HG02852 (cell line): ENCODE measurements around the gene AP1B1.
"Not testable (repeated sequence)": the region's sequence is repeated elsewhere in the genome, so short reads cannot be mapped to it uniquely, and the experiment has no call there.

ENCODE experiments used
- ATAC-seq: cut with Tn5 transposase; IDR thresholded peaks from one replicate; pipeline ENCODE4 v1.9.1; 2021; ENCODE audit warnings: mild to moderate bottlenecking, moderate library complexity; ENCODE audit not compliant: unreplicated experiment

The AP1B1 gene

DNA sequence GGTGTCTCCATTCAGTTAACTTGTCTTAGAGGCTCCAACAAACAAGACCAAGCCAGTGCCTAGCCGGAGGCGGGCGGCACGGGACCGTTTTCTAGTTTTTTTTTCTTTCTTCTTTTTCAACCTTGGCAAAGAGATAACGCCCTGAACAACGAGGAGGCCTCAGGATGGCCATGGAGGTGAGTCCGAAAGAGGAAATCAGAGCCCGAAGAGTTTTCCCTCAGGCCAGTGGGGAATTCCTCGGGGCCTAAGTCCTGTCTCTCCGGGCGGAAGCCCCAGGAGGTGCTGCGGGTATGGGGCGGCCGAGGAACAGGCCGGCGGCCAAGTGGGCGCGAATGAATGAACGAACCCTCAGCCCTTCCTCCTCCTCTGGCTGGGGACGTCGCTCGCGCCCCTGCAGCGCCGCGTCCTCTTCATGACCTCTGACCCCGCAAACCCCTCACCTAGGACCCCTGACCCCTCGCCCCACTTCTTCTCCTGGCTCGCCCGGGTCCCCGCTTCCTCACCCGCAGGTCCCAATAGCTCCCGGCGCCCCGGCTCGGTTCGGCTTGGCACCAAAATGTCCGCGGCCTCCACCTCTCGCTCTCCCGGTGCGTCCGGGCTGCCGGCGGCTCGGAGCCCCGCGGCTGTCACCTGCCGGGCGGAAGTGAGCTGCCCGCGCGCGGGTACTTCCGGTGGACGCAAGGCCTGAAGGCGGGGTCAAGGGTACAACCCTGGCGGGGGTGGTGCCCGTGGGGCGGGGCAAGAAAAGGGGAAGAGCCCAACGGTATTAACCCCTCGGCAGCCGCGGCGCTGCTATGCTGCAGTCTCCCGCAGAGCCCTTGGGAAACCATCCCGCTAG lies at the start of gene AP1B1:
AP1B1 (minus strand) TSS at position 650 of the 838 bp plus-strand sequence. CDS start 21,327 bp downstream, outside the sequence.
- peak; percentile 88 for ATAC-seq

- ATAC-seq, result no peak
Observed at GRCh38 chr22:29435236-29436136, 47.1 kb upstream of the AP1B1 start.

DNA sequence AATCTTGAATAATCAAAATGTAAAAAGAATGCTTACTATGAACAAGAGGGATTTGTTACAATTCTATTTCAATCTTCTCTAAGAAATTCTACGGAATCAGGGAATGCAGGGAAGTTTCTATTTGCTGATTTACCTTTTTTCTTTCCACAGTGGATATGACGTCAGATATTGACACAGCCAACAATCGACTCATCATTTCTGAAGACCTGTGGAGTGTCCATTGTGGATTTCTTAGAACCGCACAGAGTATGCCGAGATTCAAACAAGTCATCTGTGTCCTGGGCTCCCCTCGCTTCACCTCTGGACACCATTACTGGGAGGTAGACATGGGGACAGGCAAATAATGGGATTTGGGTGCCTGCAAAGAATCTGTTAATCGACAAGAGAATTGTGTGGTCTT lies 45.9 kb upstream of the AP1B1 start:
- ATAC-seq, result no peak

GRCh38 chr22:29433856-29434255 lies 45.5 kb upstream of the AP1B1 start:
- ATAC-seq, result no peak

- no peak for ATAC-seq
Observed at GRCh38 chr22:29431986-29432385, 43.6 kb upstream of the AP1B1 start.

GRCh38 chr22:29427176-29427760 lies 38.9 kb upstream of the AP1B1 start:
- ATAC-seq, result no peak

GRCh38 chr22:29426476-29426875 lies 38.1 kb upstream of the AP1B1 start:
- ATAC-seq, result no peak

- not testable (repeated sequence) for ATAC-seq
Observed at GRCh38 chr22:29418704-29419103, 30.3 kb upstream of the AP1B1 start.

DNA sequence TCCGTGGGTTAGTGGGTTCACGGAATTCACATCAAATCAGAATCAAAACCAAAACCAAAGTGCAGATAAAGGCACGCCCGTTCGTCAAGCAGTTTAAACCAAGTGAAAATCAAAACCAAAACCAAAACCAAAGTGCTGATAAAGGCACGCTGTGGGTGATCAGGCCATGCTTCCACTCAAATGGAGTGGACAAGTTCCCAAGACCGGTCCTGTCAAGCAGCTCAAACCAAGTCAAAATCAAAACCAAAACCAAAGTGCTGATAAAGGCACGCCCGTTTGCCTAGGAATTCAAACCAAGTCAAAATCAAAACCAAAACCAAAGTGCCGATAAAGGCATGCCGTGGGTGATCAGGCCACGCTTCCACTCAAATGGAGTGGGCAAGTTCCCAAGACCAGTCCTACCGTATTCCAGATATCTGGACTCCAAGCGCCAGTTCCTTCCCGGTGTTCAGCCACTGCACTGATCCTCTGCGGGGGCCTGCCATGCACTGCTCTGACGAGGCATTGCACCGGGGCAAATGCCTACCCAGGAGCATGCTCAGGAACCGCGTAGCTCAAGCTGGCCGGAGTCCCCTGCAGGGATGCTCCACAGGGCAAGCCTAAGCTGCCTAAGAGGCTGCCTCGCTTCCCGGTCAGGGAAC lies 26.7 kb upstream of the AP1B1 start:
- ATAC-seq, result not testable (repeated sequence)

DNA sequence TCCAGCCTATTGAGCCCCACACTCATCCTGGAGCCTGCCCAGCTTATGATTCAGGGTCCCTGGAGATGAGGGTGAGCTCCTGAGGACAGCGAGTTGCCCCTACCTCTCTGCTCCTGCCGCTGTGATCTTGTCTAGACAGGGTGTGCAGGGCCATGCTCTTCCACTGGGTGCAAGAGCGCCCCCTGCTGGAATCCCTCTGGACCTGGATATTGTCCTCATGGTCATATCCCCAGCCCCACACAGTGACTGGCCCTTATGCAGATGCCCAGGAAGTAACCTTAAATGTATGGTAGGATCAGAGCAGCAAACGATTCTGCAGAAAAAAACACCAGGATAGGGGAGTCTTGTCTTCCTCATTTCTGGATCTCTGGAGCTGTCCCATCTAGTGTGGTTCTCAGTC lies 24.4 kb upstream of the AP1B1 start:
- ATAC-seq, result not testable (repeated sequence)

DNA sequence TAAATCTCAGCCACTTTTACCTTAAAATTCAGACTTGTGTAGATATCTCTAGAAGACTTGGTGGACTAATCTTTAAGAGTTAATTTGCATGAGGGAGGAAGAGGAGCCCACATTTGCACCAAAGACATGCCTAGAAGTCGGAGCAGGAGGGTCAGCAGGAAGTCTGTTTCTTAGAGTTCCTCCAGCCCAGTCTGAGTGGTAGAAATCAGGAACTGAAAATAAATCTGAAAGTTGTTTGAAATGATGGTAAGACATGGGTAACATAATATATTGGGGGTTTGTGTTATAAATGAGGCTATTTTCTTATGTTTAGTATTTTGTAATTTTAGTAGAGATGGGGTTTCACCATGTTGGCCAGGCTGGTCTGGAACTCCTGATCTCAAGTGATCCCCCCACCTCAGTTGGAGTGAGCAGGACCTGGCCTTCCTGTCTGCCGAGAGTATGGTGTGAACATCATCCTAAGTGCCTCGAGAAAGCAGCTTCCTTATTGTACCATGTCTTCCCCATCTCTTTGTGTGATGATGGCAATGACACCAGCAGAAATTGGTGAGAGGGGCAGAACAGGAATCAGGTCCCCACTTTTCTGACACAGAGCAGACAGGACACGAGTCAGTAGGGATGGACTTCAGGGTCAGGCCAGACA lies 23.3 kb upstream of the AP1B1 start:
- ATAC-seq, result not testable (repeated sequence)

DNA sequence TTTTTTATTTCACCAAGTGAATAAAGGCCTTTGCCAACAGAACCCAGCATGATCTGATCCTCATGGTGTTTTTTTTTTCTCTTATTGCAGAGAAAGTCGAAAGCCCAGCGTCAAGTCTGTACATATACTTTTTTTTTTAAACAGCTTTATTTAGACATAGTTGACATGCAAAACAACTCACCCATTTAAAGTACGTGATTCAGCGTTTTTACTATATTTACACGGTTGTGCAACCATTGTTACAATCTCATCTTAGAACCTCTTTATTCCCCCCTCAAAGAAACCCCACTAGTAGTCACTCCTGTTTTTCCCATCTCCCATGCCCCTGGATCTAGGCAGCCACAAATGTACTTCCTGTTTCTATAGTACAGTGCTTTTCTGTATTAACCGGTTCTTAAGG lies 20.6 kb upstream of the AP1B1 start:
- no peak for ATAC-seq

DNA sequence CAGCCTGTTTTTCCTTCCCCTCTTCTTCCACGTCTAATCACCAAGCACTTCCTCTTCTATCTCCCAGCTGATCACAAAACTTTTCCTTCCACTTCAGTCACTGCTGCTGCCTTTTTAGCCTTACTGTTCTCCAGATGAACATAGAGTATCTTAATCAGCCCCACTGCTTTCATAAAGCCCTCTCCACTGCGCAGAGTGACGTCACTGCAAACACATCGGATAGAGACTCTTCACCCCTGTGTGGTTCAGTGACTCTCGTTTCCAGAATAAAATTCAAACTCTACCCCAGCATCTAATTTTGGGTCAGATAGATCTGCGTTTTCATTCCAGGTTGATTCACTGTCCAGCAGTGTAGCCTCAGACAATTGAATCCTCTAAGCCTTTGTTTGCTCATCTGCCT lies 13.2 kb upstream of the AP1B1 start:
- not testable (repeated sequence) for ATAC-seq

DNA sequence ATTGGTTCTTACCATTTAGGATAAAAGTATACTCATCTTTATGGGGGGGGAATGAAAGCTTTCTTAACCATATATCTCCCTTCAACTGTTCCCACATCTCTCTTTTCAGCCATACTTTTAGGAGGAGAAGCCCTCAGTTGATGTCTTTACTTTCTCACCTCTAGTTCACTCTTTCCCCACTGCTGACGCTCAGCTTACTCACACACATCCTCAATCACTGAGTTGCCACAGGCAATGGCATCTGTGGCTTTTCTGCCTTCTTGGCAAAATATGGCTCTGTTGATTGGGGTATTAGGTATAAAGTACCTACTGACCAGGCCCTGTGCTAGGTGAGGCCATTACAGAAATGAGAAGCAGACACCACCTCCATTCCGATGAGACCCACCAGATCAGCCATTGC lies 12.2 kb upstream of the AP1B1 start:
- ATAC-seq, result no peak

- no peak for ATAC-seq
Observed at GRCh38 chr22:29397791-29398190, 9.4 kb upstream of the AP1B1 start.

GRCh38 chr22:29396126-29396525 lies 7.8 kb upstream of the AP1B1 start:
- ATAC-seq, result no peak

- no peak for ATAC-seq
Observed at GRCh38 chr22:29394931-29395581, 6.7 kb upstream of the AP1B1 start.

GRCh38 chr22:29393019-29393608 lies 4.7 kb upstream of the AP1B1 start:
- ATAC-seq, result no peak

- no peak for ATAC-seq
Observed at GRCh38 chr22:29391546-29391945, 3.2 kb upstream of the AP1B1 start.

- ATAC-seq, result no peak
Observed at GRCh38 chr22:29390270-29390669, 1.9 kb upstream of the AP1B1 start.
